ENCODE measurements around the gene GJB6.

The GJB6 gene

GRCh38 chr13:20227288-20227687 is 4.8 kb downstream of the GJB6 start:
- DNase-seq (ENCODE audit: low read depth in 2 of 2) = no peak

DNA sequence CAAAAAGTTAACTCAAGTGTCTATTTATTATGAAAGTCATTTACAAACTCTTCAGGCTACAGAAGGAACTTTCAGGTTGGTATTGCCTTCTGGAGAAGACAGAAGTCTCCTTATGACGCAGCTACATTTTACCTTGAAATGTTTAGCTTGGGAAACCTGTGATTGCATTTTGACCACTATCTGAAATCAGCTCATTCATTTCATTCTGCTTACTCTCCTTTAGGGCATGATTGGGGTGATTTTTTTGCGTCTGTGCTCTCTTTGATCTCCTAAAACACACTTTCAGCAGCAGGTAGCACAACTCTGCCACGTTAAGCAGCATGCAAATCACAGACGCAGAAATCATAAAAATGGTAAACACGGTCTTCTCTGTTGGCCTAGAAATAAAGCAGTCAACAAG is 9.6 kb downstream of the GJB6 start:
- no peak for DNase-seq (ENCODE audit: low read depth in 2 of 2)

DNA sequence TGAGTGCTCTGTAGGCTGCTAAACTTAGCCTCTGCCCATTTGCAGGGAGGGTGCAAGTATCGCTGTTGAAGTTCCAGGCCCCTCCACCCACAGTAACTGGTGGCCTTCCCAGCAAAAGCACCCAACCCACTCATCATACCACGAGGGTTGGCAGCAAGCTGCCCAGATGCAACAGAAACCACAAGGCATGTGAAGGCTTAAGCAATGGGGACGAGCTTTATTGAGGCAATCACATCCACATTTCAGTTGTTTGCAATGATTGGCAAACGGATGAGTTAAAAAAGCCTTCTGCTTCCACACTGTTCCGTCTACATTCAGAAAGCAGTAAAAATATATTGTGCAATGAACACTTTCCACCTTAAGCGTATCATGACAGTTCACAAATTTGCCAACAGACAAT is 10.3 kb downstream of the GJB6 start:
- no peak for DNase-seq (ENCODE audit: low read depth in 2 of 2)

GRCh38 chr13:20219577-20219976 is 12.5 kb downstream of the GJB6 start:
- DNase-seq (ENCODE audit: low read depth in 2 of 2) = no peak

DNA sequence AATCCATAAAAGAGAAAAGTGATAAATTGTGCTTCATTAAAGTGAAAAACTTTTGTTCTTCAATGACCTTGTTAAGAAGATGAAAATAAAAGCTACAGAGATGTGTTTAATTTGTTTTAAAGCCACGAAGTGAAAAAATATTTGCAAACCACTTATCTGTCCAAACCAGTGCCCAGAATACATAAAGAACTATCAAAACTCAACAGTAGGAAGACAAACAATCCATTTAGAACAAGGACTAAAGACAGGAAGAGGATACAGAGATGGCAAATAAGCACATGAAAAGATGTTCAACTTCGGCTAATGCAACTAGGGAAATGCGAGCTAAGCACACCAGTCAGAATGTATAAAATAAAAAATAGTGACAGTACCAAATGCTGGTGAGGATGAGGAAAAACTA is 15.0 kb downstream of the GJB6 start:
- no peak for DNase-seq (ENCODE audit: low read depth in 2 of 2)

GRCh38 chr13:20209948-20210347 is 22.2 kb downstream of the GJB6 start:
- DNase-seq (ENCODE audit: low read depth in 2 of 2) = no peak

DNA sequence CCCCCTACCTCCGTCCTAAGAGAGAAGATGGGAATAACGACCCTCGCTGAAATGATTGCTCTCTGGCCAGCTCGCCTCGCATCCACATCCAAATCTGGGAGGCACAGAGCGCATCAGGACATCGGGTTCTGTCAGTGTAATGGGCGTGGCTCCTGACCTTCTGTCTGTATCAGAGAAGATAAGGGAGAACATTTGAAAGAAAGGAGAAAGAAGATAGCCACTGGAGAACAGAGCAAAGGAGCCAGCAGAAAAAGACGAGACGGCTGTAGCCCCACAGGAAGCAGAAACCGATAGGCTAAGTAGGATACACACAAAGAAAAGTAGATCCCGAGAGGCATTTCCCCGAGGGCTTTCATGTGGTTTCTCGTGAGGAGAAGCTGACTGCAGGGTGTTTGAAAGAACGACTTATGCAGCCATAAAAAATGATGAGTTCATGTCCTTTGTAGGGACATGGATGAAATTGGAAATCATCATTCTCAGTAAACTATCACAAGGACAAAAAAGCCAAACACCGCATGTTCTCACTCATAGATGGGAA is 25.4 kb downstream of the GJB6 start:
- DNase-seq (ENCODE audit: low read depth in 2 of 2) = no peak

- DNase-seq (ENCODE audit: low read depth in 2 of 2) = no peak
Measured at GRCh38 chr13:20206065-20206697, 25.9 kb downstream of the GJB6 start.

GRCh38 chr13:20198781-20199180 is 33.3 kb downstream of the GJB6 start:
- DNase-seq (ENCODE audit: low read depth in 2 of 2) = no peak

DNA sequence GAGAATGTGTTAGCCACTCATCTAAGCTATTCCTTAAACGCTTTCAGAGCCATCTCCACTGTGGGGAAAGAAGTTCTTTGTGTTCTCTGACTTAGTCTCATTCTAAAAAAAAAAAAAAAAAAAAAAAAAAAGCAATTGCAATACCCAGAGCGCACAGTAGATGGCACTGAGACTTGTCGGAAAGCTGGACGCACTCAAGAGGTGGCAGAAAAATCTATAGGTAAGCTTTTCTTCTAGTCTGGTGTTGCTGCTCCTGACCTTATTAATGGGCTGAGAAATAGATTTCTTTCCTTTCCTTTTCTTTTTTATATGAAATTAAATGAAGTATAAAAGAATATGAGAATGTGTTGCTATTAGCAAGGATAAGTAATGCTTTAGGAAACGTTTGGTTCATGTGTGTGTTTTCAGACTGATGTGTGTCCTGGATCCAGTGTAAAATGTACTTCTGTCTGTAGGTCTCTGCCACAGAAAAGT is 34.7 kb downstream of the GJB6 start:
- peak in 1 of 2 donors; percentile 30 for DNase-seq (ENCODE audit: low read depth in 2 of 2)

GRCh38 chr13:20195801-20196200 is 36.3 kb downstream of the GJB6 start:
- DNase-seq (ENCODE audit: low read depth in 2 of 2) = no peak

GRCh38 chr13:20193907-20194631 is 38.0 kb downstream of the GJB6 start:
- no peak for DNase-seq (ENCODE audit: low read depth in 2 of 2)

- no peak for DNase-seq (ENCODE audit: low read depth in 2 of 2)
Measured at GRCh38 chr13:20193162-20193906, 38.8 kb downstream of the GJB6 start.

DNA sequence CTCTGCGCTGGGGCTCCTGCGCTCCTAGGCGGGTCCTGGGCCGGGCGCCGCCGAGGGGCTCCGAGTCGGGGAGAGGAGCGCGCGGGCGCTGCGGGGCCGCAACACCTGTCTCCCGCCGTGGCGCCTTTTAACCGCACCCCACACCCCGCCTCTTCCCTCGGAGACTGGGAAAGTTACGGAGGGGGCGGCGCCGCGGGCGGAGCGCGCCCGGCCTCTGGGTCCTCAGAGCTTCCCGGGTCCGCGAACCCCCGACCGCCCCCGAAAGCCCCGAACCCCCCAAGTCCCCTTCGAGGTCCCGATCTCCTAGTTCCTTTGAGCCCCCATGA is 39.3 kb downstream of the GJB6 start, which contains the start of gene GJB2:
GJB2 (minus strand) TSS at position 103 of the 326 bp plus-strand sequence. CDS start 3,357 bp downstream, outside the sequence.
- no peak for DNase-seq (ENCODE audit: low read depth in 2 of 2)

- DNase-seq (ENCODE audit: low read depth in 2 of 2) = no peak
Measured at GRCh38 chr13:20192158-20192835, 39.8 kb downstream of the GJB6 start.

- no peak for DNase-seq (ENCODE audit: low read depth in 2 of 2)
Measured at GRCh38 chr13:20191311-20192157, 40.6 kb downstream of the GJB6 start.

DNA sequence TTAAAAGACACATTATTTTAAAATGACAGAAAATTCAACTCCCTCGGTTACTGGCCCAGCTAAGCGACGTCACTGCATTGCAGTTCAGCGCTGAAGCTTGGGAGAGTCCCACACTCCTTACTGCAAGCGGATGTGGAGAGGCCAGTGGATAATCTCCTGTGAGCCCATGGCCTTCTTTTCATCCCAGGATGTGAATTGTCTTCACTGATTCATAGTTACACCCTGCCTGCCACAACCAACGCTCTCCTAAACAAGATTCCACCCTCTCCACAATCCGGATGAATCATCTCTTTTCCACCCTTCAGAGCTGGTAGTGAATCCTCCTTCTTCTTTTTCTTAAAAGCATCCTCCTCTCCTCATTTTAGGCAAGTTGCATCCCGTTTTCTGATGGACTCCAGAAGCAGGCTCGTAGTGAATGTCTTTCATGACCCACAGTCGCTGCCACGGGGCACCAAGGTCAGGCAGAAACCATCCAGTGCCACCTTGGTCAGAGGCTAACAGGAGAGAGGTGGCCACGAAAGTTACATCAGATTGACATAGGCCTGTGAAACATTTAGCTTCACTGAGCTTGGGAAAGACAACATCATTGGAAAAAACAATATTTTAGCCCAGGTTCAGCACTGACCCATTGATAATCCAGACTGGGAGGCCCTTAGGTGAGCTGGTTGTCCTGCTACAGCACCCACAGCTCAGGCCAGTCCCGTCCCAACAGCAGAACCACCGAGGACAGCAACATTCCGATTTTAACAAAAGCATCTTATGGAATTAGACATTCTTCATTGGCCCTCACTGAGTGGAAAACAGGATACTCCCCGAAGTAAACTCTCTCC is 41.4 kb downstream of the GJB6 start:
- no peak for DNase-seq (ENCODE audit: low read depth in 2 of 2)

DNA sequence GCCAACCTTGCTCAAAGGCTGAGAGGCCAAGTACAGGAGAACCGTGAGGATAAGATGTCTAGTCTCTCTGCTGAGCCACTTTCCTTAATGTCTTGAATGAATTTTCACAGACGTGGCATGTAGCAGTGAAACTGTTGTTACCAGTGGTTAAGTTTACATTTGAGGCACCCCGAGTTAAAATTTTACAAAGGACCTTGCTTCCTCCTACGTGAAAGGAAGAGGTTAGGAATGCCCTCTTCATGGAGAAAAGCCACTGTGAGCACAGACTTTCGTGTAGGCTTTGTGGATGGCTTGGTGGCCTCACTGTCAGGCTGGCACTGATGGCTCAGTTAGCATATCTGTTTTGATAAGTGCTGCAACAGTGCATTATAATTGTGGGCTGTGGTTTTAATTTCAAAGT is 42.0 kb downstream of the GJB6 start:
- DNase-seq (ENCODE audit: low read depth in 2 of 2) = no peak

GRCh38 chr13:20188667-20189553 is 43.2 kb downstream of the GJB6 start:
- DNase-seq (ENCODE audit: low read depth in 2 of 2) = no peak
